SU-DHL-6 (cell line): ENCODE measurements around the gene NPR3.

Experiments used
- H2AFZ ChIP-seq: fragments of 200-600 bp; sonication (generic); 2 replicates; pipeline ENCODE4 v1.6.1; 2014; ENCODE audit warnings: low read depth, mild to moderate bottlenecking, moderate library complexity, mixed read lengths, antibody characterized with exemption, low read length; ENCODE audit not compliant: severe bottlenecking
- H3F3A ChIP-seq: fragments of 200-600 bp; shearing (Covaris generic); 2 replicates; pipeline ENCODE4 v1.6.0; 2016; ENCODE audit warnings: antibody characterized with exemption, mild to moderate bottlenecking; ENCODE audit not compliant: insufficient read depth
- H3K27ac ChIP-seq: fragments of 200-600 bp; sonication (generic); 2 replicates; pipeline ENCODE4 v1.5.1; 2016; ENCODE audit warnings: low read depth, mild to moderate bottlenecking, low read length, moderate library complexity, mixed read lengths
- H3K27me3 ChIP-seq: fragments of 200-600 bp; sonication (generic), shearing (Covaris generic); 2 replicates; pipeline ENCODE4 v1.6.0; 2014; ENCODE audit warnings: mild to moderate bottlenecking, low read length
- H3K36me3 ChIP-seq: fragments of 200-600 bp; sonication (generic); 2 replicates; pipeline ENCODE4 v1.6.1; 2014; ENCODE audit warnings: mild to moderate bottlenecking, low read length, mixed read lengths
- H3K4me2 ChIP-seq: fragments of 300-600, 200-600 bp; shearing (Covaris generic), sonication (generic); 2 replicates; pipeline ENCODE4 v1.6.0; 2014; ENCODE audit warnings: low read length, low read depth, mild to moderate bottlenecking; ENCODE audit not compliant: poor library complexity, severe bottlenecking
- H3K4me3 ChIP-seq: fragments of 200-600 bp; sonication (generic); 2 replicates; pipeline ENCODE4 v1.5.1; 2014; ENCODE audit warnings: antibody characterized with exemption, low read length, mild to moderate bottlenecking, mixed read lengths; ENCODE audit not compliant: insufficient read depth, poor library complexity, severe bottlenecking
- H3K79me2 ChIP-seq: fragments of 200-600 bp; sonication (generic); 2 replicates; pipeline ENCODE4 v1.6.1; 2014; ENCODE audit warnings: mild to moderate bottlenecking, low read length, moderate library complexity; ENCODE audit not compliant: insufficient read depth
- H3K9ac ChIP-seq: fragments of 200-600 bp; sonication (generic); 2 replicates; pipeline ENCODE4 v1.7.0; 2014; ENCODE audit warnings: mild to moderate bottlenecking, low read length
- H3K9me2 ChIP-seq: fragments of 200-600 bp; sonication (generic); replicated peaks from 2 replicates; pipeline ENCODE4 v1.6.1; 2014; ENCODE audit warnings: low read length; ENCODE audit not compliant: insufficient read depth
- H3K9me3 ChIP-seq: fragments of 200-600 bp; sonication (generic); 2 replicates; pipeline ENCODE4 v1.6.1; 2014; ENCODE audit warnings: low read length, mixed read lengths; ENCODE audit not compliant: insufficient read depth
- H4K20me1 ChIP-seq: fragments of 200-600 bp; sonication (generic); 2 replicates; pipeline ENCODE4 v1.6.1; 2014; ENCODE audit warnings: low read depth, mild to moderate bottlenecking, antibody characterized with exemption, low read length, moderate library complexity, mixed read lengths
- EZH2phosphoT487 ChIP-seq: fragments of 200-600 bp; sonication (generic), shearing (Covaris generic); conservative IDR thresholded peaks from 2 replicates; pipeline ENCODE4 v1.6.1; 2018; ENCODE audit warnings: mild to moderate bottlenecking, antibody characterized with exemption, low read length, moderate library complexity, mixed read lengths
- TF ChIP-seq, protein P1 (sequence below): fragments of 200-600 bp; sonication (generic); IDR thresholded peaks from one replicate; pipeline ENCODE4 v1.5.1; 2017; ENCODE audit warnings: antibody characterized with exemption, mild to moderate bottlenecking, low read length, moderate library complexity; ENCODE audit not compliant: insufficient read depth, poor library complexity, severe bottlenecking

NPR3 gene

DNA sequence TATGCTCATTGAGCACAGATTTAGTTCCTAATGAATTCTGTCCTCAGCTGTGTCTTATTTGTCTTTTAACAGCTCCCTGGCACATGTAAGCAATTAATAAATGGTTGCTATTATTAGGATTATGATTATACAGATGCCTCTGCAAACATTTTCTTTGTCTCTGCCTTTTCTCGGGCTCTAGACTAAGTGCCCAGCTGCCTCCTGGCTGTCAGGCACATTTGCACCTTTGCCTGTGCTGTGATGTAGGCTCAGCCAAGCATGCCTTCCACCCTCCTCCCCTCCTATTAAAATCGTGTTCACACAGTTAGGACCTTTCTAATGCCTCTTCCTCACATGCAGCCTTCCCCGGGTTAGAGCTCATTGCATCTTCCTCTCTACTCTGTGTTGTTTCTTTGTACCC is 25.7 kb downstream of the NPR3 start:
- Histone ChIP-seq H2AFZ (no peak overlapping the region), H3K27ac (no peak overlapping the region), H4K20me1 (no peaks in the 10 kb centered on the region), H3K27me3 (no peaks in the 10 kb centered on the region), H3K9me2 (no peaks in the 10 kb centered on the region), H3K9ac (no peak overlapping the region), H3F3A (no peaks in the 10 kb centered on the region), H3K4me2 (no peak overlapping the region), H3K36me3 (no peaks in the 10 kb centered on the region), H3K79me2 (no peaks in the 10 kb centered on the region), H3K9me3 (no peaks in the 10 kb centered on the region), H3K4me3 (no peak overlapping the region)
- TF ChIP-seq, protein P1, sequence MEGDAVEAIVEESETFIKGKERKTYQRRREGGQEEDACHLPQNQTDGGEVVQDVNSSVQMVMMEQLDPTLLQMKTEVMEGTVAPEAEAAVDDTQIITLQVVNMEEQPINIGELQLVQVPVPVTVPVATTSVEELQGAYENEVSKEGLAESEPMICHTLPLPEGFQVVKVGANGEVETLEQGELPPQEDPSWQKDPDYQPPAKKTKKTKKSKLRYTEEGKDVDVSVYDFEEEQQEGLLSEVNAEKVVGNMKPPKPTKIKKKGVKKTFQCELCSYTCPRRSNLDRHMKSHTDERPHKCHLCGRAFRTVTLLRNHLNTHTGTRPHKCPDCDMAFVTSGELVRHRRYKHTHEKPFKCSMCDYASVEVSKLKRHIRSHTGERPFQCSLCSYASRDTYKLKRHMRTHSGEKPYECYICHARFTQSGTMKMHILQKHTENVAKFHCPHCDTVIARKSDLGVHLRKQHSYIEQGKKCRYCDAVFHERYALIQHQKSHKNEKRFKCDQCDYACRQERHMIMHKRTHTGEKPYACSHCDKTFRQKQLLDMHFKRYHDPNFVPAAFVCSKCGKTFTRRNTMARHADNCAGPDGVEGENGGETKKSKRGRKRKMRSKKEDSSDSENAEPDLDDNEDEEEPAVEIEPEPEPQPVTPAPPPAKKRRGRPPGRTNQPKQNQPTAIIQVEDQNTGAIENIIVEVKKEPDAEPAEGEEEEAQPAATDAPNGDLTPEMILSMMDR = no peak
- TF ChIP-seq EZH2phosphoT487 = no peak

DNA sequence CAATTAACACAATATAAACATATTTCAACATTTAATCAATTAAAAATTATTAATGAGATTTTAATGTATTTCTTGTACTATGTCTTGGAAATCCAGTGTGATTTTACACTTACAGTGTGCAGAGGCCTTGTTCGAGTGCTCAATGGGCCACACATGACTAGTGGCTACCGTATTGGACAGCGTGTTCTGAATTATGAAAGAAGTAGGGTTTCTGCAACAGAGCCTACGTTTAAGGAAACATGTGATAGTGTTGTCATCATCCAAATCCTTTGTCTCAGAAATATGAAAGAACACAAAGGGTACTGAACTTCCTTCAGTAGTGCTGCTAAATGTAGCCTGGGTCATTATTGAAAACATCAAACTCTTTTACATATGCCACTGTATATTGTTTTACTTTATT is 29.5 kb downstream of the NPR3 start:
- Histone ChIP-seq H3K9me2 (no peaks in the 10 kb centered on the region), H3K79me2 (no peaks in the 10 kb centered on the region), H3F3A (no peaks in the 10 kb centered on the region), H2AFZ (no peak overlapping the region), H3K9me3 (no peaks in the 10 kb centered on the region), H3K4me3 (no peak overlapping the region), H4K20me1 (no peaks in the 10 kb centered on the region), H3K9ac (no peak overlapping the region), H3K4me2 (no peak overlapping the region), H3K27ac (no peak overlapping the region), H3K36me3 (no peaks in the 10 kb centered on the region), H3K27me3 (no peaks in the 10 kb centered on the region)
- no peak for TF ChIP-seq EZH2phosphoT487
- TF ChIP-seq, protein P1 = no peak

DNA sequence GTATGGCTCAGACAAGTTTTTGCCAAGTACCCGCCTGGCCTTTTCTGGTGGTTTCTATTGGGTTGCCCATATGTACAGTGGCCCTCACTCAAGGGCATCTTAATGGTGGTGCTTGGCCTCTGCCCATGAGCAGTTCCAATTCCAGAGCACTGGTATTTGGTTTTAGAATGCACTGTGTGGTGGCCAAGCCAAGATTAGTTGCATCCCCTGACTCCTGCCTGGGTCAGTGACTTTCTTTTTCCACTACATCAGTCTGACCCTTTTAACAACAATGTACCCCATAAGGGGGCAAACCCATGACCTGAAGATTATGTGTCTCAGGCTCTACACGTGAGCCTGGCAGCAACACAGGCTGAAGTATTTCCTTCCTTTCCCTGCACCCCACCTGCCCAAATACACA is 34.2 kb downstream of the NPR3 start:
- no peaks in the 10 kb centered on the region for H3K36me3 ChIP-seq
- TF ChIP-seq, protein P1 = no peak
- no peak for TF ChIP-seq EZH2phosphoT487

DNA sequence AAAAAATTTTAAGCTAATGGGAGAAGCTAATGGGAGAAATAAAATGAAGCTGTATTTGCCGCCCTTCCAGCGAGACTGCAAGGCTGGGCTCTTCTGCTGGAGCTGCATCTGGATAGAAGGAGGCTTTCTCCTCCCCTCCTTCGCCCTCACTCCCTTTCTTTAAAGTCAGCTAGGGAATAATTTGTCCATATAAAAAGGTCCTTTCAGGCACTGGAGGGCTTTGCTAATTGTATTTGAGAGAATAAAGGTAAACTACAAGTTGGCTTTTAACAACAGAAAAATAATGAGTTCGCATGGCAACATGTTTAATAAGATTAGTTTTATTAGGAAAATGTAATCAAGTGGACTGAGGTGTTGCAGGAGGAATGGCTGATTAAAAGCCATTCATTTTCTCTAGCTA is 41.3 kb downstream of the NPR3 start:
- Histone ChIP-seq H3K27ac (no peak overlapping the region), H3K4me2 (no peak overlapping the region), H3K36me3 (no peaks in the 10 kb centered on the region), H3K79me2 (no peaks in the 10 kb centered on the region), H3F3A (no peaks in the 10 kb centered on the region), H3K9ac (no peak overlapping the region), H3K9me3 (no peaks in the 10 kb centered on the region), H4K20me1 (no peaks in the 10 kb centered on the region), H3K27me3 (no peaks in the 10 kb centered on the region), H3K4me3 (no peak overlapping the region), H3K9me2 (no peaks in the 10 kb centered on the region), H2AFZ (no peak overlapping the region)
- TF ChIP-seq, protein P1 = no peak
- no peak for TF ChIP-seq EZH2phosphoT487

More for the DNA sequence above, 34.2 kb downstream of the NPR3 start:
- no peaks in the 10 kb centered on the region for H3K27me3 ChIP-seq
- H3K4me2 ChIP-seq = no peak overlapping the region
- no peaks in the 10 kb centered on the region for H3F3A ChIP-seq
- H3K9me2 ChIP-seq = no peaks in the 10 kb centered on the region
- H3K9ac ChIP-seq = no peak overlapping the region
- no peaks in the 10 kb centered on the region for H4K20me1 ChIP-seq
- H3K9me3 ChIP-seq = no peaks in the 10 kb centered on the region
- no peak overlapping the region for H2AFZ ChIP-seq
- H3K79me2 ChIP-seq = no peaks in the 10 kb centered on the region
- H3K4me3 ChIP-seq = no peak overlapping the region
- no peak overlapping the region for H3K27ac ChIP-seq
